Mononuclear cell (primary cell): Measurements from ENCODE around the gene RAE1. TPM values are rescaled to one million over a fixed set of nuclear protein-coding genes. Genes with fewer than 3 reads are reported as not detected.

Experiments
- H3K27me3 ChIP-seq: 2 replicates; pipeline ENCODE4 v1.6.0; 2011; ENCODE audit warnings: low read length, control low read depth; ENCODE audit not compliant: insufficient read depth
- H3K4me1 ChIP-seq: 2 replicates; pipeline ENCODE4 v1.5.1; 2011; ENCODE audit warnings: mild to moderate bottlenecking, low read length, control low read depth; ENCODE audit not compliant: insufficient read depth
- H3K4me3 ChIP-seq: 2 replicates; pipeline ENCODE4 v1.5.1; 2011; ENCODE audit warnings: mild to moderate bottlenecking, low read length, moderate library complexity
- H3K9me3 ChIP-seq: 2 replicates; pipeline ENCODE4 v1.5.1; 2011; ENCODE audit warnings: low read depth, mild to moderate bottlenecking, control low read depth, low read length
- total RNA-seq: library from RNA; depleted of rRNA; stranded (reverse); fragments of >200 nt; gene quantifications from one replicate; pipeline ENCODE4 v1.2.3, GENCODE V29; 2012

The RAE1 gene
- total RNA-seq, 1 donor, result 37.6 TPM

GRCh38 chr20:57395111-57395966 lies 44.3 kb downstream of the RAE1 start:
- no peaks in the 10 kb centered on the region for H3K27me3 ChIP-seq
- H3K9me3 ChIP-seq, result no peaks in the 10 kb centered on the region
- peaks cover 88% of the 10 kb centered on the region for H3K4me1 ChIP-seq
- H3K4me3 ChIP-seq, result no peak overlapping the region

DNA sequence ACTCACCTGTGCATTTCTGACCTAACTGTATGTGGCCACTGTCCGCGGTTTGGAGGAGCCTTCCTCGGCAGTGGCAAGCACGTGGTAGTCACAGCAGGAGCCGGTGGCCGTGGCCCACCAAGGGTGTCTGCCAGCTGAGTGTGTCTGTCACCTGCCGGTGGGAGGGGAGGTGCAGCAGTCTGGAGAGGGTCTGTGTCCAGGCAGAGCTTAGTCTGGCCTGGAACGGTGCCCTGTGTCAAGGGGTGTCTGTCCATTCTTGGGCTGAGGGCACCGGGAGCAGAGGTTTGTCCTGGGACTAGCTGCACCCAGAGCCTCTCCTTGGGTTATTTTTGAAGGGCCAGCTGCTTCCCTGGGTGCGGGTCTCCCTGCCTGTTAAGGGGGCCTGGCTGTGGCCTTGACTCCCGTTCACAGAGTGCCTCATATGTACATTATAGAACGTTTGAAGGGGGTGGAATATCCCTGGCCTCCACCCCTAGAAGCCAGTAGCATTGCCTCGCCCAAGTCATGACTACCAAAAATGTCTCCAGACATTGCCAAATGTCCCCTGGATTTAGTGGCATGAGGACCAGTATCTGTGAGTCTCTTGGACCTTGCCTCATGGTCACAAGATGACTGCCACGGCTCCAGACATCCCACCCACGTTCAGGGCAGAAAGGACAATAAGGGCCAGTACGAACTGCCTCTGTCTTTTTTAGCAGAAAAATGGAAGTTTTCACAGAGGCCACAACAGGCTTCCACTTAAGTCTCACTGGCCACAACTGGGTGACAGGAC lies 45.3 kb downstream of the RAE1 start:
- no peaks in the 10 kb centered on the region for H3K27me3 ChIP-seq
- no peaks in the 10 kb centered on the region for H3K9me3 ChIP-seq
- no peak overlapping the region for H3K4me3 ChIP-seq

DNA sequence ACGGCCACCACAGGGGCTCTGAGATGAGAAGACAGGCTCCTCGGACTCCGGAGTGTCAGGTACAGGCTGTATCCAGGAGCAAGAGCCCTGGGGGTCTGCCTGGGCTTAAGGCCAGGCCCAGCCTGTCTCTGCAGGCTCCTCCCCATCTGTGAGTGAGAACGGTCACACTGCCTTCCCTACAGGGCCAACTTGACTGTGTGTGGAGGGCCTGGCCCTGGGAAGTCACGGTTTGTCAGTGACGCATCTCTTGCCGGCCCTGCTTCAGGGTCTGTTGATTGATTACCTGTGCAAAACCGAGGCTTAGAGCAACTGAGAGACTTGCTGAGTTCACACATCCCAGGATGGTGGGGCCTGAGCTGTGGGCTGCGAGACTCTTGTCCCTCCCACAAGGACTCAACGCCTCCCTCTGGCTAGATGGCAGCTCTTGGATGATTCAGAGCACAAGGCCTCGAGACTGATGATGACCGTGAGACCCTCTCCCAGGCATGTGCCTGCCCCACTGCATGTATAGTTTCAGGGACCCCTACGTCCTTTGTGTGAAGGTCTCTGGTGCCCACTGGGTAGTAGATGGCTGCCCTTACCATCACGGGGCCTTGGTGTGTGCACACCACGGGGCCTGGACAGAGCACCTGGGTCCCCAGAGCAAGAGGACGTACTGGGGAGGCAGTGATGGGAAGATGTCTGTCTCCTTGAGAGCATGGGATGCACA lies 46.1 kb downstream of the RAE1 start:
- H3K9me3 ChIP-seq, result no peaks in the 10 kb centered on the region
- H3K27me3 ChIP-seq, result no peaks in the 10 kb centered on the region
- H3K4me3 ChIP-seq, result no peak overlapping the region

More for the DNA sequence above, 45.3 kb downstream of the RAE1 start:
- H3K4me1 ChIP-seq, result peaks cover 92% of the 10 kb centered on the region

GRCh38 chr20:57397693-57398108 lies 46.6 kb downstream of the RAE1 start:
- peaks cover 98% of the 10 kb centered on the region for H3K4me1 ChIP-seq
- H3K4me3 ChIP-seq, result no peak overlapping the region

More for the DNA sequence above, 46.1 kb downstream of the RAE1 start:
- H3K4me1 ChIP-seq, result peaks cover 98% of the 10 kb centered on the region

GRCh38 chr20:57398231-57398821 lies 47.3 kb downstream of the RAE1 start:
- no peaks in the 10 kb centered on the region for H3K27me3 ChIP-seq
- peak overlapping the region; percentile 15 for H3K4me3 ChIP-seq
- H3K4me1 ChIP-seq, result peaks cover 98% of the 10 kb centered on the region
- H3K9me3 ChIP-seq, result no peaks in the 10 kb centered on the region

More at GRCh38 chr20:57397693-57398108, 46.6 kb downstream of the RAE1 start:
- no peaks in the 10 kb centered on the region for H3K27me3 ChIP-seq
- no peaks in the 10 kb centered on the region for H3K9me3 ChIP-seq

DNA sequence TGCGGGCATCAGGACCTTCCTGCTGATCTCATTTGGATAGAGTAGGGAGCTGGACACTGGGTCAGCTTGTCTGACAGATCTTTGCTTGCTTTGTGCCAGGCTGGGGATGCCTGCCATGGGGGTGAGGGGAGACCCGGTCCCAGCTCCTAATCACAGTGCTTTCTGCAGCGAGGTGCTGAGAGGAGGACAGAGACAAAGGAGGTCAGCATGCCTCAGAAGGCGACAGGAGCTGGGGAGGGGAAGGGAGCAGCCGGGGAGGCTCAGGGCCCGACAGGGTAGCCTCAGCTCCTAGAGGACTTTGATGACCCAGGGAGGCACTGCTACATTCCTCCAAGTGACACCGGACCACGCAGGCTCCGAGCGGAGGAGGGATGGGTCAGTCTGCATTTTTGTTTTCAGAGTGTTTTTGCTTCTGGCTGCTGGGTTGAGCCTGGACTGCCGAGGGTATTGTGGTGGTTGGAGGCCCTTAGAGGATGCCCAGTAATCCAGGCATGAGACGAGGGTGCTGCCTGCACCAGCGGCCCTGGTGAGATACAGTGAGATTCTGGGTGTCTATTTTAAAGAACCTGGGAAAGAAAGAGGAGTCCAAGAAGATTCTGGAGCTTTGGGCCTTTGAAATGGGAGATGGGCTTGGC lies 48.0 kb downstream of the RAE1 start:
- Histone ChIP-seq H3K4me1 (peaks cover 98% of the 10 kb centered on the region), H3K4me3 (peak overlapping the region; percentile 15), H3K27me3 (no peaks in the 10 kb centered on the region), H3K9me3 (no peaks in the 10 kb centered on the region)

GRCh38 chr20:57399587-57400155 lies 48.6 kb downstream of the RAE1 start:
- Histone ChIP-seq H3K4me1 (peaks cover 98% of the 10 kb centered on the region), H3K4me3 (no peak overlapping the region), H3K27me3 (no peaks in the 10 kb centered on the region), H3K9me3 (no peaks in the 10 kb centered on the region)

GRCh38 chr20:57400231-57400701 lies 49.2 kb downstream of the RAE1 start:
- no peaks in the 10 kb centered on the region for H3K9me3 ChIP-seq
- H3K4me3 ChIP-seq, result no peak overlapping the region
- no peaks in the 10 kb centered on the region for H3K27me3 ChIP-seq
- peaks cover 95% of the 10 kb centered on the region for H3K4me1 ChIP-seq

DNA sequence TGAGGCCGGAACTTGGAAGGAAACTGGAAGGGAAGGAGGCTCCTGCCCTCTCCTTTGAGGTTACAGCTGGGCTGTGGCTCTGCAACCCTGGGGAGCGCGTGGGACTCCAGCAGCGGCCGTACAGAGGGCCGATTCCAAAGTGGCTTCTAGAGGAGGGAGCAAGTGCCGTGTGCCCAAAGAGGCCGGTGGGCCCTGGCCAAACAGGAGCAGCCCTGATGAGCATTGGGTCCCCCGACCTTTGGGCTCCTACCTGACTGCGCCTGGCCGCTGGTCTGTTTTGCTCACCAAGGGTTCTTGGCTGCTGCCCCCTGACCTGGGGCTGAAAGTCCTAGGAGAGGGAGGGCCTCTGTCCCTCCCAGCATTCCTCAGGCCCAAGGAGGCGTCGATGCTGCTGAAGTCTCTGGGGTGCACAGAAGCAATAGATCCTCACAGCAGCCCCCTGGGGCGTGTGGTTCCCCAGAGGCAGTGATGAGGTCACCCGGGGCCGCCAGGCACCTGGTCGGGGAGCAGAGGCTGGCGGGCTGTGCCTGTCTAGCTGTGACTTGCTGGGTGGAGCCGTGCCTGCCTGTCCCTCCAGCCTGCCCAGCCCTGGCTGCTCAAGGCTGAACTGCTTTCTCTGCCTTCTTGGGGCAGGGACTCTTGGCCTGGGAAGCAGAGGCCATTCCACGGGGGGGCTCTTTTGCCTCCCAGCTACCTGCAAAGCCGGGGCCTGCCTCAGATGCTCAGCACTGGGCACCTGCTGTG lies 49.9 kb downstream of the RAE1 start:
- peaks cover 88% of the 10 kb centered on the region for H3K4me1 ChIP-seq
- H3K4me3 ChIP-seq, result no peak overlapping the region
- no peaks in the 10 kb centered on the region for H3K9me3 ChIP-seq
- H3K27me3 ChIP-seq, result no peaks in the 10 kb centered on the region

GRCh38 chr20:57401565-57401918 lies 50.5 kb downstream of the RAE1 start:
- no peak overlapping the region for H3K4me3 ChIP-seq
- no peaks in the 10 kb centered on the region for H3K9me3 ChIP-seq
- no peaks in the 10 kb centered on the region for H3K27me3 ChIP-seq
- H3K4me1 ChIP-seq, result peaks cover 82% of the 10 kb centered on the region

- H3K9me3 ChIP-seq, result no peaks in the 10 kb centered on the region
- peaks cover 73% of the 10 kb centered on the region for H3K4me1 ChIP-seq
- no peaks in the 10 kb centered on the region for H3K27me3 ChIP-seq
- H3K4me3 ChIP-seq, result no peak overlapping the region
Observed at GRCh38 chr20:57402206-57403125, 51.4 kb downstream of the RAE1 start.

- no peaks in the 10 kb centered on the region for H3K27me3 ChIP-seq
- H3K4me3 ChIP-seq, result no peak overlapping the region
- no peaks in the 10 kb centered on the region for H3K9me3 ChIP-seq
- H3K4me1 ChIP-seq, result peaks cover 65% of the 10 kb centered on the region
Observed at GRCh38 chr20:57403216-57403615, 52.2 kb downstream of the RAE1 start.

- Histone ChIP-seq H3K9me3 (no peaks in the 10 kb centered on the region), H3K4me1 (peaks cover 57% of the 10 kb centered on the region), H3K27me3 (no peaks in the 10 kb centered on the region), H3K4me3 (no peak overlapping the region)
Observed at GRCh38 chr20:57404006-57404405, 53.0 kb downstream of the RAE1 start.
